Skeletal muscle satellite cell (primary cell): ENCODE data around the gene FNBP1.

Source experiments
- H3K27me3 ChIP-seq: 2 replicates; pipeline ENCODE4 v1.7.0; 2013; ENCODE audit warnings: low read length; ENCODE audit not compliant: control insufficient read depth, insufficient read depth
- H3K36me3 ChIP-seq: 2 replicates; pipeline ENCODE4 v1.7.0; 2013; ENCODE audit warnings: mild to moderate bottlenecking, control low read depth, low read length; ENCODE audit not compliant: insufficient read depth
- H3K4me1 ChIP-seq: 2 replicates; pipeline ENCODE4 v1.7.0; 2013; ENCODE audit warnings: low read length; ENCODE audit not compliant: control insufficient read depth, insufficient read depth
- H3K4me2 ChIP-seq: 2 replicates; pipeline ENCODE4 v1.7.0; 2013; ENCODE audit warnings: mild to moderate bottlenecking, low read length
- H3K4me3 ChIP-seq: 2 replicates; pipeline ENCODE4 v1.7.0; 2013; ENCODE audit warnings: low read length
- H3K9ac ChIP-seq: 2 replicates; pipeline ENCODE4 v1.7.0; 2013; ENCODE audit warnings: mild to moderate bottlenecking, low read depth, low read length, moderate library complexity
- H3K9me3 ChIP-seq: replicated peaks from 2 replicates; pipeline ENCODE4 v1.7.0; 2013; ENCODE audit warnings: mild to moderate bottlenecking, control low read depth, low read length
- small RNA-seq: library from RNA; depleted of rRNA; stranded (forward); fragments of <200 nt; gene quantifications from one replicate; pipeline ENCODE3, GENCODE V24; 2012

FNBP1 gene

DNA sequence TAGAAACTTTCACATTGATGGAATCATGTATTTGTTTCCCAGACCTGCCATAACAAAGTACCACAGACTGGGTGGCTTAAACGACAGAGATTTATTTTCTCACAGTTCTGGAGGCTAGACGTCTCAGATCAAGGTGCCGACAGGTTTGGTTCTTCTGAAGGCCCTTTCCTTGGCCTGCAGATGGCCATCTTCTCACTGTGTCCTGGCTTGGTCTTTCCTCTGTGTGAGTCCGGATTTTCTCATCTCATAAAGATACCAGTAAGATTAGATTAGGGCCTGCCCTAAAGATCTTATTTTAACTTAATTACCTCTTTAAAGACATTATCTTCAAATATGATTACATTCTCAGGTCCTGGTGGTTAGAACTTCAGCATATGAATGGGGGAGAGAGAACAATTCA is 201.9 kb downstream of the FNBP1 start:
- no peaks in the 10 kb centered on the region for H3K9me3 ChIP-seq
- no peak overlapping the region for H3K9ac ChIP-seq
- no peak overlapping the region for H3K4me3 ChIP-seq
- no peaks in the 10 kb centered on the region for H3K27me3 ChIP-seq
- H3K4me2 ChIP-seq: no peak overlapping the region
- H3K4me1 ChIP-seq: peaks cover 21% of the 10 kb centered on the region
- H3K36me3 ChIP-seq: no peaks in the 10 kb centered on the region

DNA sequence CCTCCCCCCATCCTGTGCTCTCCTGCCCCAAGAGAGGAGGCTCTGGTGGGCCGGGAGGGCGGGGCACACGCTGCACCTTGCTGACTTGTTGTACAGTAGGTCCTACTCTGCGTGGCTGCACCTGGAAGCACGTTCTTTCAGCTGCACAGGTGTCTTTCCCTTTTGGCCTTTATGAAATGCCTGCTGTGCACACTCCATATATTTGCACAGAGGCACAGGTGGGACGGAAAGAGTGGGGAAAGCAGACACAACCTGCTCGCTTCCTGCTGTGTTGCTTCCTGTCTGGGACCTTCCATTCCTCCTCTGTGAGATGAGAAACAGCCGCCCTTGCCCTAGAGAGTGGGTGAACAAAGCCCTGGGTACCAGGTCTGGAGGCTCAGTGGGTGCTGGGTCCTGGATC is 203.0 kb downstream of the FNBP1 start:
- Histone ChIP-seq H3K4me1 (peaks cover 23% of the 10 kb centered on the region), H3K4me3 (no peak overlapping the region), H3K27me3 (no peaks in the 10 kb centered on the region)

DNA sequence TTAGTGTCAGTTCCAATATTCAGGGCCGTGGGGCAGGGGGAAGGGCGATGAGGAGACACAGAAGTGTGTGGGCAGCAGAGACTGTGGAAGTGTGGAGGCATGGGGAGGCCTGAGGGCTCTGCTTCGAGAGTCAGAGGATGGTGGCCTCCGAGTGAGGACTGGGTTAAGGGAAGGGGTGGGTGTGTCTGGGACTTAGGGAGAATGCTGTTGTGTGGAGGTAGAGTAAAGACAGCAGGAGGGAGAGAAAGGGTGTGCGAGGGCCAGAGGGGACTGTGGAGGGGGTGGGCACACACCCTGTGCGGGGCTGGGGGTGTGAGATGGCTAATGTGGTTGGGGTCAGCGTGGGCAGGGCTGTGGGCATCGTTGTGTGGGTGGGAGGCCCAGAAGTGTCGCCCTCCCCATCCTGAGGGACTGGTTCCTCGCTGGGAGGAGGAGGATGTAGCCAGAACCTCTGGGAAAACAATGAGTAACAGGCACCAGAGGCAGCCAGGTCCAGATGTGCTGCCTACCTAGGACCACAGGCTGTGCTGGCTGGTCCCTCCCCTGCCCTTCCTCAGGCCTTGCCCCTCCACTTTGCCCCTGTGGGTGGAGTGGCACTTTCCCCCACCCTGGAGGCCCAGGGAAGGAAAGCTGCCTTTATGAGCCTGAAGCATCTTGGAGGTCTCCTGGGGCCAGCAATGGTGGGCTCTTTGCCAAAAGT is 203.5 kb downstream of the FNBP1 start:
- Histone ChIP-seq H3K27me3 (no peaks in the 10 kb centered on the region), H3K36me3 (no peaks in the 10 kb centered on the region), H3K9ac (no peak overlapping the region), H3K4me3 (peak overlapping the region; percentile 42), H3K4me2 (peak overlapping the region; percentile 72), H3K9me3 (no peaks in the 10 kb centered on the region), H3K4me1 (peaks cover 23% of the 10 kb centered on the region)

More for the DNA sequence above, 203.0 kb downstream of the FNBP1 start:
- Histone ChIP-seq H3K36me3 (no peaks in the 10 kb centered on the region), H3K4me2 (no peak overlapping the region), H3K9me3 (no peaks in the 10 kb centered on the region), H3K9ac (no peak overlapping the region)

DNA sequence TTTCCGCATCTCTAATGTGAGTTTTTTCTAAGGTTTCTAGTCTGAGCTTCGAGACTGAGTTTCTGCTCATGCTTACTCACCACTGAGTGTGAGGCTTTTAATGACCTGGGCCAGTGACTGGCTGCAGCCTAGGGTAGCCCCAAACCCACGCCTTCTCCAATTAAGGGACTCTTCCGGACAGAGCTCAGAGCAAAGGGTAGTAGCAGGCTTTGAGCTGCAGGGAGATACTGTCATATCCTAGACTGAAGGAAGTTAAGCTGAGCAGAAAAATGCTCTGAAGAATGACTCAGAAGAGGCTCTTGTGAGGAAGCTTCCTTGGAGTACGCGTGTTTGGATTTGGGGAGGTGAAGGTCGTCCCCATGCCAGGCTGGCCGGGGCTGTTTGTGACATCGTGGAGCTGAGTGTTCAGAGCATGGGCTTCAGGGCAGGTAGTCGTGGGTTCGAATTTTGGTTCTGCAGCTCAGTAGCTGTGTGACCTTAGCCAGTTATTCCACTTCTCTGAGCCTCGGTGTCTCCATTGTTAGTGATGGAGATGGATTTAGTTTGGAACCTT is 204.2 kb downstream of the FNBP1 start:
- no peak overlapping the region for H3K9ac ChIP-seq
- H3K4me3 ChIP-seq: peak overlapping the region; percentile 42
- H3K9me3 ChIP-seq: no peaks in the 10 kb centered on the region
- no peaks in the 10 kb centered on the region for H3K36me3 ChIP-seq
- no peaks in the 10 kb centered on the region for H3K27me3 ChIP-seq
- H3K4me1 ChIP-seq: peaks cover 23% of the 10 kb centered on the region
- H3K4me2 ChIP-seq: peak overlapping the region; percentile 72

Small RNAs within 50 kb of the gene (small RNA-seq; reads per million reads assigned to genes)
- gene MIR6855: 0.35 reads per million
